B cell (primary cell): ENCODE measurements around the gene COG2.

ENCODE experiments used
- CTCF ChIP-seq: fragments of 200-600 bp; IDR thresholded peaks from one replicate; pipeline ENCODE4 v1.8.0; 2022; ENCODE audit warnings: antibody characterized with exemption, mild to moderate bottlenecking
- EZH2 ChIP-seq: IDR thresholded peaks from 2 replicates; pipeline ENCODE4 v1.6.1; 2012; ENCODE audit warnings: borderline replicate concordance, low read depth, mild to moderate bottlenecking, moderate library complexity, low read length; ENCODE audit not compliant: insufficient read depth, poor library complexity, severe bottlenecking

GRCh38 chr1:230631477-230631876 is 10.8 kb upstream of the COG2 start:
- no peak for TF ChIP-seq CTCF
- no peak for TF ChIP-seq EZH2
